ENCODE results near the gene PLK3. TPM values are rescaled to one million over a fixed set of nuclear protein-coding genes. Genes with fewer than 3 reads are reported as not detected.

Gene PLK3
- total and polyA plus RNA-seq, 10 of the 15 experiments (the other 5 are each of a cell fraction or from before 2014, with no cell fraction given): 1.5 to 23.2 (median 12.1) TPM

DNA sequence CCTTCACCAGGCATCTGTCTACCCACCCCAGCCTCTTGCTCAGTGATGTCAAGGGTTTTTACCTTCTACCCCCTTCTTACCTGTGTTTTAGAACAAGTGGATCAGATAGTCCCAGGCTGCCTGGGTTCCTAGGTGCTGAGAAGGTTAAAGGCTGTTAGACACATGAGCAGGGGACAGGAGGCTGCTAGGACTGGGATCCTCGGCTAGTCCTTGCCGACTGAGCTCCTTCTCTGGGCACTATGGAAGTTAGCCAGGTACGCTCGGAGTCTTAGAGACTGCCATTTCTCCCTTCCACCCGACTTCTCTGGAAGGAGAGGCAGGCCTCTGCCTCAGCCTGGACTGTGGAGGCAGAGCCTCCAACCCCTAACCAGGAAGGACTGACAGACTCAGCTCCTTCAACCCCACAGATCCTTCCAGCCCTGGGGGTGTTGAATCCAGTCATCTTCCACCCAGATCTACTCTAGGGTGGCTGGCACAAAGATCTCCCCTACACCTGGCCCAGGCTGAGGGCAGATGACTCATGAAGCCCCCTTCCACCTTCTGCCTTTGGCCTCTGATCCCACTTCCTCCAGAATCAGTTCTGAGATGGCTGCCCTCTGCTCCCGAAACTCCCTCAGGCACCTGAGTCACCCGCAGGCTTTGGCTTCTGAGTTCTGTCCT lies 6.7 kb downstream of the PLK3 start, which contains the start of gene DYNLT4:
Gene DYNLT4 (minus strand): TSS at position 648 of the 660 bp plus-strand sequence. CDS start 683 bp downstream, outside the sequence.
- RAD21 ChIA-PET (ENCODE audit: unreplicated experiment): no interaction called here
- peak; percentile 51; the same call in 1 of the 2 replicates for TF ChIP-seq SPI1 (IDR thresholded peaks at IDR 0.05; ENCODE audit: borderline replicate concordance, insufficient read depth, low read depth, low read length)
- TF ChIP-seq, protein P1, sequence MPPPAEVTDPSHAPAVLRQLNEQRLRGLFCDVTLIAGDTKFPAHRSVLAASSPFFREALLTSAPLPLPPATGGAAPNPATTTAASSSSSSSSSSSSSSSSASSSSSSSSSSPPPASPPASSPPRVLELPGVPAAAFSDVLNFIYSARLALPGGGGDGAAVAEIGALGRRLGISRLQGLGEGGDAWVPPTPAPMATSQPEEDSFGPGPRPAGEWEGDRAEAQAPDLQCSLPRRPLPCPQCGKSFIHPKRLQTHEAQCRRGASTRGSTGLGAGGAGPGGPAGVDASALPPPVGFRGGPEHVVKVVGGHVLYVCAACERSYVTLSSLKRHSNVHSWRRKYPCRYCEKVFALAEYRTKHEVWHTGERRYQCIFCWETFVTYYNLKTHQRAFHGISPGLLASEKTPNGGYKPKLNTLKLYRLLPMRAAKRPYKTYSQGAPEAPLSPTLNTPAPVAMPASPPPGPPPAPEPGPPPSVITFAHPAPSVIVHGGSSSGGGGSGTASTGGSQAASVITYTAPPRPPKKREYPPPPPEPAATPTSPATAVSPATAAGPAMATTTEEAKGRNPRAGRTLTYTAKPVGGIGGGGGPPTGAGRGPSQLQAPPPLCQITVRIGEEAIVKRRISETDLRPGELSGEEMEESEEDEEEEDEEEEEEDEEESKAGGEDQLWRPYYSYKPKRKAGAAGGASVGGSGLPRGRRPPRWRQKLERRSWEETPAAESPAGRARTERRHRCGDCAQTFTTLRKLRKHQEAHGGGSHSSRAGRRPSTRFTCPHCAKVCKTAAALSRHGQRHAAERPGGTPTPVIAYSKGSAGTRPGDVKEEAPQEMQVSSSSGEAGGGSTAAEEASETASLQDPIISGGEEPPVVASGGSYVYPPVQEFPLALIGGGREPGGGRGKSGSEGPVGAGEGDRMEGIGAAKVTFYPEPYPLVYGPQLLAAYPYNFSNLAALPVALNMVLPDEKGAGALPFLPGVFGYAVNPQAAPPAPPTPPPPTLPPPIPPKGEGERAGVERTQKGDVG (CRISPR knock-in tag; IDR thresholded peaks at IDR 0.05): no peak
- TF ChIP-seq, protein P2, sequence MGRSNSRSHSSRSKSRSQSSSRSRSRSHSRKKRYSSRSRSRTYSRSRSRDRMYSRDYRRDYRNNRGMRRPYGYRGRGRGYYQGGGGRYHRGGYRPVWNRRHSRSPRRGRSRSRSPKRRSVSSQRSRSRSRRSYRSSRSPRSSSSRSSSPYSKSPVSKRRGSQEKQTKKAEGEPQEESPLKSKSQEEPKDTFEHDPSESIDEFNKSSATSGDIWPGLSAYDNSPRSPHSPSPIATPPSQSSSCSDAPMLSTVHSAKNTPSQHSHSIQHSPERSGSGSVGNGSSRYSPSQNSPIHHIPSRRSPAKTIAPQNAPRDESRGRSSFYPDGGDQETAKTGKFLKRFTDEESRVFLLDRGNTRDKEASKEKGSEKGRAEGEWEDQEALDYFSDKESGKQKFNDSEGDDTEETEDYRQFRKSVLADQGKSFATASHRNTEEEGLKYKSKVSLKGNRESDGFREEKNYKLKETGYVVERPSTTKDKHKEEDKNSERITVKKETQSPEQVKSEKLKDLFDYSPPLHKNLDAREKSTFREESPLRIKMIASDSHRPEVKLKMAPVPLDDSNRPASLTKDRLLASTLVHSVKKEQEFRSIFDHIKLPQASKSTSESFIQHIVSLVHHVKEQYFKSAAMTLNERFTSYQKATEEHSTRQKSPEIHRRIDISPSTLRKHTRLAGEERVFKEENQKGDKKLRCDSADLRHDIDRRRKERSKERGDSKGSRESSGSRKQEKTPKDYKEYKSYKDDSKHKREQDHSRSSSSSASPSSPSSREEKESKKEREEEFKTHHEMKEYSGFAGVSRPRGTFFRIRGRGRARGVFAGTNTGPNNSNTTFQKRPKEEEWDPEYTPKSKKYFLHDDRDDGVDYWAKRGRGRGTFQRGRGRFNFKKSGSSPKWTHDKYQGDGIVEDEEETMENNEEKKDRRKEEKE (IDR thresholded peaks at IDR 0.05): no peak
- peak; percentile 4; the same call in 1 of the 2 replicates for TF ChIP-seq CHD2 (IDR thresholded peaks at IDR 0.05; ENCODE audit: borderline replicate concordance, low read depth, low read length)
- TF ChIP-seq NR2F1 (conservative IDR thresholded peaks at IDR 0.05): peak; percentile 80
- TF ChIP-seq SP1 (IDR thresholded peaks at IDR 0.05; ENCODE audit: low read depth, low read length): no peak
- intact Hi-C loops (cut with micrococcal nuclease; ENCODE audit: unreplicated experiment): no loop called here
- ATAC-seq (peak; percentile 5), DNase-seq (ENCODE audit: low read depth, low spot score) (no peak), FAIRE-seq (no peak)
- Histone ChIP-seq H3K36me3 (ENCODE audit: control insufficient read depth in 2 of 2, insufficient read depth in 2 of 2, low read length in 1 of 2) (peaks cover 6 to 9% of the 10 kb centered on the region in 2 experiments), H3K9me3 (replicated peaks; ENCODE audit: control insufficient read depth, insufficient read depth, low read length) (no peaks in the 10 kb centered on the region), H2AFZ (ENCODE audit: control insufficient read depth, low read depth, low read length) (peak within 1 kb of the TSS; percentile 52), H3K27ac (ENCODE audit: control insufficient read depth, insufficient read depth) (peak within 1 kb of the TSS; percentile 95), H4K20me1 (ENCODE audit: control insufficient read depth, insufficient read depth) (no peaks in the 10 kb centered on the region), H3K4me2 (ENCODE audit: control insufficient read depth, insufficient read depth) (peak within 1 kb of the TSS; percentile 49; the same call in 1 of the 2 replicates), H3K9ac (ENCODE audit: control insufficient read depth, insufficient read depth, low read length) (peak within 1 kb of the TSS; percentile 75), H3K4me1 (ENCODE audit: control insufficient read depth, insufficient read depth, low read length) (peaks cover 59% of the 10 kb centered on the region), H3K4me3 (no peak within 1 kb of the TSS), H3K79me2 (ENCODE audit: control insufficient read depth, insufficient read depth, low read length) (peaks cover 9% of the 10 kb centered on the region), H3K27me3 (replicated peaks in 1 of 2; ENCODE audit: control insufficient read depth in 2 of 2, insufficient read depth in 2 of 2, low read length in 1 of 2) (no peaks in the 10 kb centered on the region)
- TSS peak; percentile 73 for BruUV-seq (replicated peaks)
- SMC1A ChIA-PET (ENCODE audit: uncharacterized antibody, unreplicated experiment): interaction anchor here (2.7 to 4.6 kb wide), 2 partner anchors 13 to 85 kb away, joined by 13 to 52 read pairs; no protein-coding TSS in a partner anchor
- in situ Hi-C loops (cut with MboI): loop anchor here (5.0 kb wide), 1 partner anchor 75 kb away; the partner anchor contains the start of gene RNU5D-1
- CTCF ChIA-PET: interaction anchor here (4.1 kb wide), 1 partner anchor 12 kb away, joined by 36 read pairs; no protein-coding TSS in a partner anchor
- POLR2A ChIA-PET: interaction anchor here (0.6 to 5.1 kb wide), 3 partner anchors 7 to 92 kb away, joined by 4 to 59 read pairs (median 51); partner anchors contain the start of gene PLK3
- WGBS (ENCODE audit: insufficient coverage, insufficient replicate concordance, low lambda C conversion rate, missing lambda C conversion rate): 81% methylated on average over 7 of the region's 7 CpGs

Measured in GM12878 (cell line).